MCF 10A (cell line): ENCODE results near the gene MUC2. TPM values are rescaled to one million over a fixed set of nuclear protein-coding genes. Genes with fewer than 3 reads are reported as not detected.

Experiments used
- BruUV-seq: library from RNA; stranded (reverse); fragments of 400-500 nt; replicated peaks from 2 replicates; lab custom pipeline; 2021; lab: Mats Ljungman, UMichigan
- CTCF ChIA-PET: fragments of 300-600 bp; sonication (Branson Sonifier 250); formaldehyde crosslinking; extraction: SDS; loops from one replicate; lab custom pipeline; 2021; ENCODE audit warnings: antibody characterized with exemption, inconsistent platforms; lab: Yijun Ruan, JAX
- POLR2A ChIA-PET: fragments of 300-600, 350-650 bp; sonication (Branson Sonifier 250); formaldehyde crosslinking; extraction: SDS; loops from one replicate; lab custom pipeline; 2020; ENCODE audit warnings: antibody characterized with exemption, inconsistent platforms; lab: Yijun Ruan, JAX
- DNase-seq: peaks from one replicate; pipeline ENCODE4 v3.0.0-alpha.2; 2018; ENCODE audit not compliant: unreplicated experiment
- H3K27ac Mint-ChIP-seq: one replicate; pipeline ENCODE4 v1.8.0; 2022; ENCODE audit warnings: mild to moderate bottlenecking, low read depth, mixed read lengths; ENCODE audit not compliant: unreplicated experiment
- H3K27me3 Mint-ChIP-seq: one replicate; pipeline ENCODE4 v1.8.0; 2022; ENCODE audit warnings: mixed read lengths; ENCODE audit not compliant: insufficient read depth, unreplicated experiment
- H3K36me3 Mint-ChIP-seq: one replicate; pipeline ENCODE4 v1.8.0; 2022; ENCODE audit warnings: mild to moderate bottlenecking, moderate library complexity, mixed read lengths; ENCODE audit not compliant: insufficient read depth, unreplicated experiment
- H3K4me1 Mint-ChIP-seq: one replicate; pipeline ENCODE4 v1.8.0; 2022; ENCODE audit warnings: mixed read lengths; ENCODE audit not compliant: insufficient read depth, unreplicated experiment
- H3K4me3 Mint-ChIP-seq: one replicate; pipeline ENCODE4 v1.8.0; 2022; ENCODE audit warnings: mild to moderate bottlenecking, moderate library complexity, mixed read lengths; ENCODE audit not compliant: unreplicated experiment
- H3K9me3 Mint-ChIP-seq: one replicate; pipeline ENCODE4 v1.8.0; 2022; ENCODE audit warnings: mixed read lengths; ENCODE audit not compliant: unreplicated experiment
- intact Hi-C: fragments of 100-400 bp; cut with micrococcal nuclease; formaldehyde crosslinking; loops from 2 replicates; pipeline ENCODE4 v1.14.1; 2022
- total RNA-seq: library from RNA; stranded (reverse); gene quantifications from 2 replicates; pipeline ENCODE4 v1.2.3, GENCODE V29; 2022
- TF ChIP-seq, protein P1 (sequence below): fragments of 200-600 bp; IDR thresholded peaks from one replicate; pipeline ENCODE4 v1.8.0; 2022; ENCODE audit warnings: antibody characterized with exemption, mild to moderate bottlenecking; ENCODE audit not compliant: unreplicated experiment

The MUC2 gene
- total RNA-seq, 1 experiment from 2014 or later, result 0.02 TPM

DNA sequence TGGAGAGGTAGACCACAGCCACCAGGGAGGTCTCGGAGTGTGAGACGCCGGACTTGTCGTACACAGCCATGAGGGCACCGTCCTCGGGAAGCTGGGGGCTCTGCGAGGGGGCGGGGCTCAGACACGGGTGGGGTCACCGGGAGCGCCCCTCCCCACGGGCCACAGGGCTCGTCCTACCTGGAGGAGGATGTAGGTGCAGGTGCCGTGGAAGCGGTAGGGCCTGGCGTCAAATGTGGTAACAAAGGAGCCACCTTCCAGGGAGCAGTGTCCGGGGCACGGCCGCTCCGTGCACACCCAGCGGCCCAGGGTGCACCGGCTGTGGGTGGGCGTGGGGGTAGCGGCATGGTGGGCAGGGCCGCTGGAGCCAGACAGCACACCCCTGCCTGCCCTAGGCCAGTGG, 45.6 kb upstream of the MUC2 start:
- Mint-ChIP-seq H3K36me3 (no peaks in the 10 kb centered on the region), H3K27ac (no peak overlapping the region), H3K4me3 (no peak overlapping the region), H3K4me1 (no peaks in the 10 kb centered on the region), H3K27me3 (no peaks in the 10 kb centered on the region), H3K9me3 (peaks cover 11% of the 10 kb centered on the region)
- ChIA-PET POLR2A (no interaction called here), CTCF (no interaction called here)
- intact Hi-C loops, result no loop called here
- TF ChIP-seq, protein P1, sequence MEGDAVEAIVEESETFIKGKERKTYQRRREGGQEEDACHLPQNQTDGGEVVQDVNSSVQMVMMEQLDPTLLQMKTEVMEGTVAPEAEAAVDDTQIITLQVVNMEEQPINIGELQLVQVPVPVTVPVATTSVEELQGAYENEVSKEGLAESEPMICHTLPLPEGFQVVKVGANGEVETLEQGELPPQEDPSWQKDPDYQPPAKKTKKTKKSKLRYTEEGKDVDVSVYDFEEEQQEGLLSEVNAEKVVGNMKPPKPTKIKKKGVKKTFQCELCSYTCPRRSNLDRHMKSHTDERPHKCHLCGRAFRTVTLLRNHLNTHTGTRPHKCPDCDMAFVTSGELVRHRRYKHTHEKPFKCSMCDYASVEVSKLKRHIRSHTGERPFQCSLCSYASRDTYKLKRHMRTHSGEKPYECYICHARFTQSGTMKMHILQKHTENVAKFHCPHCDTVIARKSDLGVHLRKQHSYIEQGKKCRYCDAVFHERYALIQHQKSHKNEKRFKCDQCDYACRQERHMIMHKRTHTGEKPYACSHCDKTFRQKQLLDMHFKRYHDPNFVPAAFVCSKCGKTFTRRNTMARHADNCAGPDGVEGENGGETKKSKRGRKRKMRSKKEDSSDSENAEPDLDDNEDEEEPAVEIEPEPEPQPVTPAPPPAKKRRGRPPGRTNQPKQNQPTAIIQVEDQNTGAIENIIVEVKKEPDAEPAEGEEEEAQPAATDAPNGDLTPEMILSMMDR, result no peak
- no TSS peak for BruUV-seq
- no peak for DNase-seq

DNA sequence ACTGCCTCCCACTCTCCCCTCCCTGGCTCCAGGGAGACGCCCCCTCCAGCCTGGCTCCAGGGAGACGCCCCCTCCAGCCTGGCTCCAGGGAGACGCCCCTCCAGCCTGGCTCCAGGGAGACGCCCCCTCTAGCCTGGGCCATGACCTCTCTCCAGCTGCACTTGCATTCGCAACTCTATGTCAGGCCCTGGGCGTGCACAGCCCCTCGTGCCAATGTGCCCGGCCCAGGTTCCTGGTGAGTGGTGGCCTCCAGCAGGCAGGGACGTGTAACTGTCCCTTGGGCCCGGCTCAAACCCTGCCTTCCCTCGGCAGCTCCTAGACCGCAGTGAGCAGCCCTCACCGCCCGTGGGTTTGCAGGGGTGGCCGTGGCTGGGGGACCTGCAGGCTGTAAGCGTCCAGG, 45.0 kb upstream of the MUC2 start:
- intact Hi-C loops, result no loop called here
- no peaks in the 10 kb centered on the region for H3K27me3 Mint-ChIP-seq
- TF ChIP-seq, protein P1, result no peak
- no peaks in the 10 kb centered on the region for H3K4me1 Mint-ChIP-seq
- no peak for DNase-seq
- peaks cover 11% of the 10 kb centered on the region for H3K9me3 Mint-ChIP-seq
- no peak overlapping the region for H3K4me3 Mint-ChIP-seq
- POLR2A ChIA-PET, result no interaction called here
- CTCF ChIA-PET, result interaction anchor here (0.6 kb wide), 1 partner anchor 173 kb away, joined by 5 read pairs; no protein-coding TSS in a partner anchor
- no peaks in the 10 kb centered on the region for H3K36me3 Mint-ChIP-seq
- BruUV-seq, result no TSS peak
- no peak overlapping the region for H3K27ac Mint-ChIP-seq

DNA sequence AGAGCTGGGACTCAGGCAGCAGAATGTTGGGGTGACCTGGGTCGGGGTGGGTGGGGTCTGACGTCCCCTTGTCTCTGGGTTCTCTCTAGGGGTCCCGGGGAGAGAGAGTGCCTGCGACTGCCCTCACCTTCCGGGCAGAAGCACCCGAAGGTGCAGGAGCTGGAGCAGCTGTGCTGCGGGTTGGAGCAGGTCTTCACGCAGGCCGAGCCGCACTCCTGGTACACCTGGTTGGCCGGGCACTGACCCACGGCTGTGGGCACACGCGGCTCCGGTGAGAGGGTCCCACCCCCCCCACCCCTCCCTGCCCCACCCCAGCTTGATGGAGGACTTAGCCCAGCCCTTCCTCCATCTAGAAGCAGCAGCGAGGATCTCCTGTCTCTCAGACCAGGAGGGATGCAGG, 44.6 kb upstream of the MUC2 start:
- POLR2A ChIA-PET, result no interaction called here
- peaks cover 11% of the 10 kb centered on the region for H3K9me3 Mint-ChIP-seq
- no peak for DNase-seq
- no peak overlapping the region for H3K4me3 Mint-ChIP-seq
- intact Hi-C loops, result no loop called here
- no peaks in the 10 kb centered on the region for H3K27me3 Mint-ChIP-seq
- TF ChIP-seq, protein P1, result no peak
- H3K36me3 Mint-ChIP-seq, result no peaks in the 10 kb centered on the region
- H3K4me1 Mint-ChIP-seq, result no peaks in the 10 kb centered on the region
- no TSS peak for BruUV-seq
- no peak overlapping the region for H3K27ac Mint-ChIP-seq
- CTCF ChIA-PET, result no interaction called here

DNA sequence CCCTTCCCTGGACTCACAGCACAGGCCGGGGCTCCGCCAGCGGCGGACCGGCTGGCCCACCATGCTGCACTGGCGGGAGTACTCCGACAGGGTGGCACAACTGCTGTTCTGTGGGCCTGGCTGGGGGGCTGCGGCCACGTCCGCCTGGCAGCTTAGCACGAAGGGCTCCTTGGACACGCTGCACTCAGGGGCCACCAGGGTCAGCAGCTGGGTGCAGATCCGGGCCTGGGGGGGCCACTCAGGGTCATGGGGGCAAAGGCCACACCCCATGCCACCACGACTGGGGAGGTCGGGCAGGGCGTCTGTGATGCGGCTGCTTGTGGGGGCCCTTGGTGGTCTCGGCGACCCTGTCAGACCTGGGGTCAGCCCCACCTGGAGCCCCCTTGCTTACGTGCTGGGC, 44.1 kb upstream of the MUC2 start:
- Mint-ChIP-seq H3K27me3 (no peaks in the 10 kb centered on the region), H3K9me3 (peaks cover 11% of the 10 kb centered on the region), H3K4me1 (no peaks in the 10 kb centered on the region), H3K27ac (no peak overlapping the region), H3K36me3 (no peaks in the 10 kb centered on the region), H3K4me3 (no peak overlapping the region)
- ChIA-PET CTCF (no interaction called here), POLR2A (no interaction called here)
- no peak for DNase-seq
- BruUV-seq, result no TSS peak
- intact Hi-C loops, result no loop called here
- TF ChIP-seq, protein P1, result no peak
